K562 (cell line): ENCODE results near the gene ZCCHC14. TPM values are rescaled to one million over a fixed set of nuclear protein-coding genes. Genes with fewer than 3 reads are reported as not detected.

Experiments used
- BCLAF1 ChIP-seq, 2 experiments: fragments of 450-650 bp in 1 of 2; IDR thresholded peaks; 2 replicates each; pipeline ENCODE4 v1.6.1; 2011 to 2017; ENCODE audit warnings: low read depth in 2 of 2, antibody characterized with exemption in 1 of 2, borderline replicate concordance in 1 of 2, low read length in 1 of 2, mild to moderate bottlenecking in 1 of 2, mixed read lengths in 1 of 2; ENCODE audit not compliant: control insufficient read depth in 1 of 2
- CBX8 ChIP-seq: fragments of 200-600 bp; sonication (generic); IDR thresholded peaks from 2 replicates; pipeline ENCODE4 v1.6.1; 2012; ENCODE audit warnings: borderline replicate concordance, mixed run types, low read depth, mild to moderate bottlenecking, moderate library complexity, mixed read lengths, low read length, control low read depth, inconsistent platforms; ENCODE audit not compliant: poor library complexity, severe bottlenecking; ENCODE audit errors: extremely low read depth
- ETV5 ChIP-seq: sonication (generic); formaldehyde crosslinking; IDR thresholded peaks from 2 replicates; pipeline ENCODE4 v1.4.0; 2020; ENCODE audit warnings: low read depth, mild to moderate bottlenecking, missing genetic modification reagents
- FOXK1 ChIP-seq: sonication (generic); formaldehyde crosslinking; IDR thresholded peaks from 2 replicates; pipeline ENCODE4 v1.8.0; 2022; ENCODE audit warnings: missing genetic modification reagents, mild to moderate bottlenecking, borderline replicate concordance
- HDAC6 ChIP-seq: IDR thresholded peaks from 2 replicates; pipeline ENCODE4 v1.6.1; 2012; ENCODE audit warnings: low read depth, mild to moderate bottlenecking, control low read depth, inconsistent platforms, low read length, moderate library complexity
- MLX ChIP-seq, 2 experiments: fragments of 450-650 bp in 1 of 2; sonication (generic) in 1 of 2; formaldehyde crosslinking; conservative IDR thresholded peaks; 2 replicates each; pipeline versions ENCODE4 v1.4.0 to v1.8.1; 2020 to 2022; ENCODE audit warnings: mild to moderate bottlenecking in 1 of 2, missing genetic modification reagents in 1 of 2
- POLR2A ChIP-seq: fragments of 450-650 bp; conservative IDR thresholded peaks from 2 replicates; pipeline ENCODE4 v1.6.1; 2016
- PURB ChIP-seq: sonication (generic); formaldehyde crosslinking; IDR thresholded peaks from 2 replicates; pipeline ENCODE4 v1.9.0; 2021; ENCODE audit warnings: low read depth, mild to moderate bottlenecking, missing genetic modification reagents
- RB1 ChIP-seq: fragments of 450-650 bp; IDR thresholded peaks from 2 replicates; pipeline ENCODE4 v1.6.1; 2017; ENCODE audit warnings: low read depth, mild to moderate bottlenecking
- SAFB2 ChIP-seq: fragments of 200-400 bp; formaldehyde crosslinking; IDR thresholded peaks from 2 replicates; pipeline ENCODE4 v1.6.1; 2018; ENCODE audit warnings: borderline replicate concordance, low read length, low read depth, moderate library complexity; ENCODE audit not compliant: severe bottlenecking
- SOX6 ChIP-seq: fragments of 450-650 bp; IDR thresholded peaks from 2 replicates; pipeline ENCODE4 v1.6.1; 2014; ENCODE audit warnings: mild to moderate bottlenecking
- ZFP30 ChIP-seq: fragments of 250-450 bp; sonication (Bioruptor Pico); IDR thresholded peaks from 2 replicates; pipeline ENCODE4 v1.8.0; 2022; ENCODE audit warnings: moderate library complexity, mild to moderate bottlenecking, inconsistent platforms, borderline replicate concordance
- ZNF146 ChIP-seq: IDR thresholded peaks from one replicate; pipeline ENCODE4 v1.6.1; 2018; ENCODE audit warnings: missing compliant biosample characterization; ENCODE audit not compliant: unreplicated experiment
- ZNF232 ChIP-seq: sonication (generic); formaldehyde crosslinking; IDR thresholded peaks from 2 replicates; pipeline ENCODE4 v1.8.0; 2022; ENCODE audit warnings: mild to moderate bottlenecking, missing genetic modification reagents
- ZNF655 ChIP-seq: fragments of 250-450 bp; sonication (Bioruptor Pico); IDR thresholded peaks from 2 replicates; pipeline ENCODE4 v1.5.0; 2021
- polyA plus RNA-seq, 8 experiments: library from polyadenylated mRNA; depleted of rRNA in 4 of 8; stranded (reverse) in 5 of 8; unstranded in 3 of 8; fragments of >200 nt; fragmentation: Nextera tagmentation in 2 of 8; fragmentation: Illumina TruSeq in 1 of 8; extraction: Ambion mirVana in 2 of 8; extraction: Trizol in 1 of 8; gene quantifications; 2 replicates each; pipeline versions ENCODE4 v1.2.1 to v1.2.3, GENCODE V29; 2011 to 2014; ENCODE audit warnings: inconsistent platforms in 1 of 8, missing spikeins in 1 of 8
- total RNA-seq, 7 experiments: library from RNA; depleted of rRNA in 6 of 7; stranded (reverse); fragments of >200 nt in 6 of 7; fragmentation: Illumina TruSeq in 2 of 7; extraction: Trizol in 2 of 7; gene quantifications; 2 replicates each; pipeline versions ENCODE4 v1.2.1 to v1.2.3, GENCODE V29; 2011 to 2021; ENCODE audit warnings: low replicate concordance in 1 of 7
- TF ChIP-seq, protein P1 (sequence below): fragments of 450-650 bp; IDR thresholded peaks from 2 replicates; pipeline ENCODE4 v1.6.1; 2016; ENCODE audit warnings: mild to moderate bottlenecking
- TF ChIP-seq, protein P2 (sequence below): sonication (generic); formaldehyde crosslinking; IDR thresholded peaks from 2 replicates; pipeline ENCODE4 v1.8.1; 2023; ENCODE audit warnings: mild to moderate bottlenecking, missing genetic modification reagents

ZCCHC14 gene
- total and polyA plus RNA-seq, 9 of the 15 experiments (the other 6 are each of a cell fraction or from before 2014, with no cell fraction given) = 1.5 to 12.4 (median 2.9) TPM

DNA sequence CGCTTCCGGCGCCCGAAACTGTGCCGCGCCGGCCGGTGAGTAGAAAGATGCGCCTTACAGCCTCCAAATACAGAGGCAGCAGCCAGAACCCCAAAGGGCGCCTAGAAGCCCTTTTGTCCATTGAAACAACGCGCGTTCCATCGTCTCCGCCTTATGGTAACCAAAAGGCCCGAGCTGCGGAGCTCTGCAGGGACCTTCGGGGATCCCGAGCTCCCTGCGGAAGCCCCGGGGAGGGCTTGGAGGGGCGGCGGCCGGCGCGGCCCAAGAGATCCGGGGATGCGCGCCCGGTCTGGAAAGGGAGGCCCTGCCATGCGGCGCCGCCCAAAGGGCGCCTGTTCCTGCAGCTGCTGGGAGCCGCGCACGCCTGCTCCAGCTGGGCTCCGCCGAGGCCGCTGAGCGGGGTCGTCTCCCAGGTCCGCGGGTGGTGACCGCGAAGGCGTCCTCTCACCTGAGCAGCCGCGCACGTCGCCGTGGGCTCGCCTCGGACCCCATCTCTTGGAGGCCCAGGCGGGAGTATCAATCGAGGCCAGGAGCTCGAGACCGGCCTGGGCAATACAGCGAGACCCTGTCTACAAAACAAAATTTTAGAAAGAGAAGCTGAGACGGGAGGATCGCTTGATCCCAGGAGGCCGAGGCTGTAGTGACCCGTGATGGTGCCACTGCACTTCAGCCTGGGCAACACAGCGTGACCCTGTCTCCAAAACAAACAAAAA, 108.5 kb downstream of the ZCCHC14 start (continued):
- no peak for TF ChIP-seq CBX8
- TF ChIP-seq ZNF655 (CRISPR knock-in tag) = no peak
- TF ChIP-seq BCLAF1 (IDR thresholded peaks at IDR 0.05; ENCODE audit: borderline replicate concordance in 1 of 2, control insufficient read depth in 1 of 2, low read depth in 2 of 2, low read length in 1 of 2) = no peak
- TF ChIP-seq PURB = no peak
- TF ChIP-seq SOX6 = no peak
- TF ChIP-seq, protein P1, sequence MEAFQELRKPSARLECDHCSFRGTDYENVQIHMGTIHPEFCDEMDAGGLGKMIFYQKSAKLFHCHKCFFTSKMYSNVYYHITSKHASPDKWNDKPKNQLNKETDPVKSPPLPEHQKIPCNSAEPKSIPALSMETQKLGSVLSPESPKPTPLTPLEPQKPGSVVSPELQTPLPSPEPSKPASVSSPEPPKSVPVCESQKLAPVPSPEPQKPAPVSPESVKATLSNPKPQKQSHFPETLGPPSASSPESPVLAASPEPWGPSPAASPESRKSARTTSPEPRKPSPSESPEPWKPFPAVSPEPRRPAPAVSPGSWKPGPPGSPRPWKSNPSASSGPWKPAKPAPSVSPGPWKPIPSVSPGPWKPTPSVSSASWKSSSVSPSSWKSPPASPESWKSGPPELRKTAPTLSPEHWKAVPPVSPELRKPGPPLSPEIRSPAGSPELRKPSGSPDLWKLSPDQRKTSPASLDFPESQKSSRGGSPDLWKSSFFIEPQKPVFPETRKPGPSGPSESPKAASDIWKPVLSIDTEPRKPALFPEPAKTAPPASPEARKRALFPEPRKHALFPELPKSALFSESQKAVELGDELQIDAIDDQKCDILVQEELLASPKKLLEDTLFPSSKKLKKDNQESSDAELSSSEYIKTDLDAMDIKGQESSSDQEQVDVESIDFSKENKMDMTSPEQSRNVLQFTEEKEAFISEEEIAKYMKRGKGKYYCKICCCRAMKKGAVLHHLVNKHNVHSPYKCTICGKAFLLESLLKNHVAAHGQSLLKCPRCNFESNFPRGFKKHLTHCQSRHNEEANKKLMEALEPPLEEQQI = no peak
- peak; percentile 10; the same call in 1 of the 2 replicates for TF ChIP-seq ETV5 (CRISPR knock-in tag)
- TF ChIP-seq, protein P2, sequence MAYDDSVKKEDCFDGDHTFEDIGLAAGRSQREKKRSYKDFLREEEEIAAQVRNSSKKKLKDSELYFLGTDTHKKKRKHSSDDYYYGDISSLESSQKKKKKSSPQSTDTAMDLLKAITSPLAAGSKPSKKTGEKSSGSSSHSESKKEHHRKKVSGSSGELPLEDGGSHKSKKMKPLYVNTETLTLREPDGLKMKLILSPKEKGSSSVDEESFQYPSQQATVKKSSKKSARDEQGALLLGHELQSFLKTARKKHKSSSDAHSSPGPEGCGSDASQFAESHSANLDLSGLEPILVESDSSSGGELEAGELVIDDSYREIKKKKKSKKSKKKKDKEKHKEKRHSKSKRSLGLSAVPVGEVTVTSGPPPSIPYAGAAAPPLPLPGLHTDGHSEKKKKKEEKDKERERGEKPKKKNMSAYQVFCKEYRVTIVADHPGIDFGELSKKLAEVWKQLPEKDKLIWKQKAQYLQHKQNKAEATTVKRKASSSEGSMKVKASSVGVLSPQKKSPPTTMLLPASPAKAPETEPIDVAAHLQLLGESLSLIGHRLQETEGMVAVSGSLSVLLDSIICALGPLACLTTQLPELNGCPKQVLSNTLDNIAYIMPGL = no peak
- TF ChIP-seq HDAC6 = no peak
- TF ChIP-seq POLR2A = peak; percentile 61; the same call in 1 of the 2 replicates
- TF ChIP-seq ZNF232 (CRISPR knock-in tag) = no peak
- no peak; the same call in 1 of the 2 replicates for TF ChIP-seq FOXK1 (CRISPR knock-in tag)
- no peak for TF ChIP-seq SAFB2
- TF ChIP-seq ZFP30 = no peak
- TF ChIP-seq RB1 = no peak
- TF ChIP-seq ZNF146 (CRISPR knock-in tag) = no peak
- no peak for TF ChIP-seq MLX (CRISPR knock-in tag; conservative IDR thresholded peaks at IDR 0.05)
